ENCODE measurements around the gene PHF19.

- no peak for TF ChIP-seq ZNF274 (IDR thresholded peaks at IDR 0.05; ENCODE audit: low read depth, low read length)
- TF ChIP-seq SUZ12 (IDR thresholded peaks at IDR 0.05; ENCODE audit: extremely low read depth, insufficient read depth, insufficient read length), result no peak
These were observed 30.1 kb downstream of the PHF19 start for GRCh38 chr9:120846906-120847305.
